Cardiac fibroblast (primary cell): ENCODE data around the gene HSPBP1.

ENCODE experiments used
- DNase-seq, 2 donors: peaks; one replicate each; pipeline versions ENCODE4 v3.0.0 to v3.0.0-alpha.2; 2010; ENCODE audit warnings: low read depth in 2 of 2
- H3K4me3 ChIP-seq, 2 donors: replicated peaks in 1 of 2; 1 replicate in 1 of 2; 2 replicates in 1 of 2; pipeline ENCODE4 v1.5.1; 2011; ENCODE audit warnings: low read depth in 2 of 2, low read length in 2 of 2, mild to moderate bottlenecking in 2 of 2, moderate library complexity in 1 of 2
- TF ChIP-seq, protein P1 (sequence below): IDR thresholded peaks from one replicate; pipeline ENCODE4 v1.5.1; 2011; ENCODE audit warnings: low read depth, mild to moderate bottlenecking, low read length, inconsistent platforms

Gene HSPBP1

DNA sequence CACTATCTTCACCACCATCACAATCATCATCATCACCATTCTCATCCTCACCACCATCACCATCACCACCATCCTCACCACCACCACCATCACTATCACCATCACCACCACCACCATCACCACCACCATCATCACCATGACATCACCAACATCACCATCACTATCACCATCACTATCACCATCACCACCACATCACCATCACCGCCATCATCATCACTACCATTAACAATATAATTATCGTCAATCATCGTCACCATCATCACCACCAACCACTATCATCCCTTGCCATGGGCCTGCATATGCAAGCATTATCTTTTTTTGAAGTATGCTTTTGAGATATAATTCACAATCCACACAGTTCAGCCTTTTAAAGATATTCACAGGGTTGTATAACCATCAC lies 13.5 kb downstream of the HSPBP1 start:
- H3K4me3 ChIP-seq: no peak overlapping the region
- no peak for DNase-seq
- TF ChIP-seq, protein P1, sequence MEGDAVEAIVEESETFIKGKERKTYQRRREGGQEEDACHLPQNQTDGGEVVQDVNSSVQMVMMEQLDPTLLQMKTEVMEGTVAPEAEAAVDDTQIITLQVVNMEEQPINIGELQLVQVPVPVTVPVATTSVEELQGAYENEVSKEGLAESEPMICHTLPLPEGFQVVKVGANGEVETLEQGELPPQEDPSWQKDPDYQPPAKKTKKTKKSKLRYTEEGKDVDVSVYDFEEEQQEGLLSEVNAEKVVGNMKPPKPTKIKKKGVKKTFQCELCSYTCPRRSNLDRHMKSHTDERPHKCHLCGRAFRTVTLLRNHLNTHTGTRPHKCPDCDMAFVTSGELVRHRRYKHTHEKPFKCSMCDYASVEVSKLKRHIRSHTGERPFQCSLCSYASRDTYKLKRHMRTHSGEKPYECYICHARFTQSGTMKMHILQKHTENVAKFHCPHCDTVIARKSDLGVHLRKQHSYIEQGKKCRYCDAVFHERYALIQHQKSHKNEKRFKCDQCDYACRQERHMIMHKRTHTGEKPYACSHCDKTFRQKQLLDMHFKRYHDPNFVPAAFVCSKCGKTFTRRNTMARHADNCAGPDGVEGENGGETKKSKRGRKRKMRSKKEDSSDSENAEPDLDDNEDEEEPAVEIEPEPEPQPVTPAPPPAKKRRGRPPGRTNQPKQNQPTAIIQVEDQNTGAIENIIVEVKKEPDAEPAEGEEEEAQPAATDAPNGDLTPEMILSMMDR: no peak

DNA sequence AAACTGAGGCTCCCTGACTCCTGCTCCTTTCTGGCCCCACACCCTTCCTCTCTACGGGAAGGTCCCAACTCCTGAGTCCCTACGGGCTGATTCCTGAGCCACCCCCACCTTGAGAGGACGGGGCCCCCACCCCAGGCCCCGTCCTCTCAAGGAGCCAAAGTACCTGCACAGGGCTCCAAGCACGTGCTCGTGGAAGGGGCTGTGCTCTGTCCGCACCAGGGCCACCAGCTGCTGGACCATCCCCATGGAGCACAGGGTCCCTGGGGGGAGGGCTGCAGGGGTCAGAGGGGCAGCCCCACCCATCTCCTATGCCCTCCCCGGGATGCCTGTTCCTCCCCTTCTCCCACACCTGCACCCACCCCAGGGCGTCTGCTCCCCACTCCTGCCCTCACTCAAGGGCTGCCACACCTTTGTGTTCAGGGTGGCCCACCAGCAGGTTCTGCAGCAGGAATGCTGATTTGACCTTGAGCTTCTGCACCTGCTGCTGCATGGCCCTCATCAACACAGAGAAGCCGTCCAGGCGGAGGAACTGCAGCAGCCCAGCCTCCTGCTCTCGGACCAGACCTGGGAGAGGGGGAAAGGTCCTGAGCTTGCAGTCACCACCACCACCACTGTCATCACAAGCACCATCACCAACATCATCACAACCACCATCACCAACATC lies 14.1 kb downstream of the HSPBP1 start:
- no peak for DNase-seq
- TF ChIP-seq, protein P1: no peak
- H3K4me3 ChIP-seq: no peak overlapping the region

DNA sequence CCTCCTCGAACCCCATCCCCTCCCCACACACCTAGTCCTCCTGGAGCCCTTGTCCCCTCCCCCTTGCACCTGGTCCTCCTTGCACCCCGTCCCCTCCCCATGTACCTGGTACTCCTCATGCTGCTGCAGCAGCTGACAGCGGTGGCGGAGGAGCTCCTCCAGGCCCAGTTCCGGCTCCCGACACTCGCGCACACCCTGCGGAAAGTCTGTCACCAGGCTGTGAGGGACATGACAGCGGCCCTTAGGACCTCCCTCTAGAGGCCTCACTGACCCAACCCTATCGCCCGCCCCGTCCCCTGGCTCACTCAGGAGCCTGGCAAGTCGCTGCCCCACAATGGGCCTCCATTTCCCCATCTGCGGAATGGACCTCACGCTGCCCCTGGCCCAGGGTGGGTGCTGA lies 14.7 kb downstream of the HSPBP1 start:
- DNase-seq: no peak
- TF ChIP-seq, protein P1: no peak
- H3K4me3 ChIP-seq: no peak overlapping the region

DNA sequence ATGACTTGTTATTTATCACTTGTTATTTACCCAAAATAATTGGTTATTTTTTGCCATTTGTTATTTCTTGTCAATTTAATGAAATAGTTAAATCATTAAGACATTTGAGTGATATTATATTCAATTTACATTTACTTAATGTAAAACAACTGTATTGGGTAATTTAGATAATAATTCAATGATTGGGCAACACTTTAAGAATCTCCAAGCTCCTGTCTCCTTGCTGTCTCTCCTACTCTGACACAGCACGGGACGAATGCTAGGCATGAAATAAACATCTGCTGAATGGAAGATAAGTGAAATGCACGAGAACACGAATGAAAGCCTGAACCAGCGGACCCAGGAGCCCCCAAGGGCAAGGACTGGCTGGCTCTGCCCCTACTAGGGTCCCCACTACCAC lies 15.4 kb downstream of the HSPBP1 start:
- no peak overlapping the region for H3K4me3 ChIP-seq
- DNase-seq: no peak
- TF ChIP-seq, protein P1: no peak

DNA sequence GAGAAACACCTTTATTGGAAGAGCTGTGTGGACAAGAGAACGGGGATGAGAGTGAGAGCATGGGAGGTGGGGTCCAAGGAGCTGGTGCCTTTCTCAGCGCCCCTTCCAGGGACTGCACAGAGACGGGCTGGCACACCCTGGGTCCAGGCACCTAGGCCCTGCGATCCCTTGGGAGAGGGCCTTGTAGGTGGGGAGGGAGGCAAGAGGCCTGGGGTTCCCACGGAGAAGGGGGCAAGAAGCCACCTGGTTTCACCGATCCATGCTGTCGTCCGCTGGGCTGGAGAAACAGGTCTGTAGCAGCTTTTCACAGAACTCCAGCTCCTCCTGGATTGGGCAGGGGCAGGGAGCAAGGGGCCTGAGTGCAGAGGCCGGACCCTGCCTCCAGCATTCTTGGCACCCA lies 17.6 kb downstream of the HSPBP1 start:
- no peak for DNase-seq
- H3K4me3 ChIP-seq: no peak overlapping the region
- TF ChIP-seq, protein P1: no peak

DNA sequence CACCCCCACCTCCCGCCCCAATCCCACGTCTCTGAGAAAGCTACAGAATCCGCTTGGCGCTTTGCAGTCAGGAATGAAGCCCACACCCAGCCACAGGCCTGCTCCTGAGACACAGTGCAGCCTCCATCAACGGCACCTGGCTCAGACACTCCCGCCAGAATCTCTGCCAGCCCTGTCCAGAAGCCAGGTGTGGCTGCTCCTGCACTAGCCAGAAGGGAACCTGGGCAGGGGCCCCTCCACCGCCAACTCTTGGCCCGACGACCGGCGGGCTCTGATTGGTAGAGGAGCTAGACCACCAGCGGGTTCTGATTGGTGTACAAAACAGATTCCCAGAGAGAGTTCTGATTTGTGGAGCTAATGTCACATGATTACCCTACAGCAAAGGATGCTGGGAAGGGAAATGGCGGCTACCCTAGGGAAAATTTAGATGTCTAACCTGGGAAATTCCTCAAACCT lies 18.2 kb downstream of the HSPBP1 start:
- H3K4me3 ChIP-seq: no peak overlapping the region
- TF ChIP-seq, protein P1: no peak

More for the DNA sequence above, 18.2 kb downstream of the HSPBP1 start:
- DNase-seq: no peak
